NCI-H524 (cell line): ENCODE results near the gene DDX60.

ENCODE experiments used
- DNase-seq, 2 experiments: peaks; one replicate each; lab custom pipeline; 2025; lab: John Stamatoyannopoulos, UW

The DDX60 gene, protein sequence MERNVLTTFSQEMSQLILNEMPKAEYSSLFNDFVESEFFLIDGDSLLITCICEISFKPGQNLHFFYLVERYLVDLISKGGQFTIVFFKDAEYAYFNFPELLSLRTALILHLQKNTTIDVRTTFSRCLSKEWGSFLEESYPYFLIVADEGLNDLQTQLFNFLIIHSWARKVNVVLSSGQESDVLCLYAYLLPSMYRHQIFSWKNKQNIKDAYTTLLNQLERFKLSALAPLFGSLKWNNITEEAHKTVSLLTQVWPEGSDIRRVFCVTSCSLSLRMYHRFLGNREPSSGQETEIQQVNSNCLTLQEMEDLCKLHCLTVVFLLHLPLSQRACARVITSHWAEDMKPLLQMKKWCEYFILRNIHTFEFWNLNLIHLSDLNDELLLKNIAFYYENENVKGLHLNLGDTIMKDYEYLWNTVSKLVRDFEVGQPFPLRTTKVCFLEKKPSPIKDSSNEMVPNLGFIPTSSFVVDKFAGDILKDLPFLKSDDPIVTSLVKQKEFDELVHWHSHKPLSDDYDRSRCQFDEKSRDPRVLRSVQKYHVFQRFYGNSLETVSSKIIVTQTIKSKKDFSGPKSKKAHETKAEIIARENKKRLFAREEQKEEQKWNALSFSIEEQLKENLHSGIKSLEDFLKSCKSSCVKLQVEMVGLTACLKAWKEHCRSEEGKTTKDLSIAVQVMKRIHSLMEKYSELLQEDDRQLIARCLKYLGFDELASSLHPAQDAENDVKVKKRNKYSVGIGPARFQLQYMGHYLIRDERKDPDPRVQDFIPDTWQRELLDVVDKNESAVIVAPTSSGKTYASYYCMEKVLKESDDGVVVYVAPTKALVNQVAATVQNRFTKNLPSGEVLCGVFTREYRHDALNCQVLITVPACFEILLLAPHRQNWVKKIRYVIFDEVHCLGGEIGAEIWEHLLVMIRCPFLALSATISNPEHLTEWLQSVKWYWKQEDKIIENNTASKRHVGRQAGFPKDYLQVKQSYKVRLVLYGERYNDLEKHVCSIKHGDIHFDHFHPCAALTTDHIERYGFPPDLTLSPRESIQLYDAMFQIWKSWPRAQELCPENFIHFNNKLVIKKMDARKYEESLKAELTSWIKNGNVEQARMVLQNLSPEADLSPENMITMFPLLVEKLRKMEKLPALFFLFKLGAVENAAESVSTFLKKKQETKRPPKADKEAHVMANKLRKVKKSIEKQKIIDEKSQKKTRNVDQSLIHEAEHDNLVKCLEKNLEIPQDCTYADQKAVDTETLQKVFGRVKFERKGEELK (N-terminal part only)

DNA sequence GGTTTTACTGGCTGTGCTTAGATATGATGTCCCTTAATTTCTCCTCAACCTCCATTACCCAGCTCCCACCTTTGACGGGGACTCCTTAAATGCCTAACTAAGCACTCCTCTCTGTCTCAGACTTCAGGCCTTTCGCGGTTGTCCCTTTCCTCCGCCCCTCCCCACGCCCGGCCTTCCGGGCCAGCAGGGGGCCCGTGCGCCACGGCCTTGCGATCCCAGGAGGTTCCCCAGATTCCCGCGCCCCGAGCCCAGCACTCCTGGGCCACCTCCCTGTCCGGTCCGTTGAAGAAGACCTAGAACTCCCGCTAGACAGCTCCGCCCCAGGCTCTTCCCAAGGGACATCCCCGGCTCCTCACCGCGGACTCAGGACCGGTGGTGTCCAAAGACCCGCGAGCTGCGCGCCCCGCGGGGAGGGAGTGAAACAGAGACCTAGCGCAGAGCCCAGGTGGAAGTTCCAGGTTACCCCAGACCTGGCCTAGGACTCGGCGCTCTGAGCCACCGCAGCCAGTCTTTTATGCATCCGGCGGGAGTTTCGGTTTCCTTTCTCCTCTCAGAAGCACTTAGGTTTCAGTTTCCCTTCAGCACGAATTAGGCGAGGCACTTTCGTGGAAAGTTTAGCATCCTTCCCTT lies at the start of gene DDX60:
TSS of gene DDX60 (minus strand) at position 487 of the 630 bp plus-strand sequence. CDS start 7,493 bp downstream, outside the sequence.
- peak in 1 of 2 experiments; percentile 36 for DNase-seq

DNA sequence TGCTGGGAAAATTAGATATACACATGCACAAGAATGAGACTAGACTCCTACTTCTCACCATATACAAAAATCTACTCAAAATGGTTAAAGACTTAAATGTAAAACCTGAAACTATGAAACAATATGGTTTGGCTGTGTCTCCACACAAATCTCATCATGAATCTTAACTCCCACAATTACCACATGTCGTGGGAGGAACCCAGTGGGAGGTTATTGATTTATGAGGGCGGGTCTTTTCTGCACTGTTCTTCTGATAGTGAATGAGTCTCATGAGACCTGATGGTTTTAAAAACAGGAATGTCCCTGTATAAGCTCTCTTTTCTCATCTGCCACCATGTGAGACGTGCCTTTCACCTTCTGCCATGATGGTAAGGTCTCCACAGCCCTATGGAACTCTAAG lies 48.5 kb upstream of the DDX60 start:
- no peak for DNase-seq

DNA sequence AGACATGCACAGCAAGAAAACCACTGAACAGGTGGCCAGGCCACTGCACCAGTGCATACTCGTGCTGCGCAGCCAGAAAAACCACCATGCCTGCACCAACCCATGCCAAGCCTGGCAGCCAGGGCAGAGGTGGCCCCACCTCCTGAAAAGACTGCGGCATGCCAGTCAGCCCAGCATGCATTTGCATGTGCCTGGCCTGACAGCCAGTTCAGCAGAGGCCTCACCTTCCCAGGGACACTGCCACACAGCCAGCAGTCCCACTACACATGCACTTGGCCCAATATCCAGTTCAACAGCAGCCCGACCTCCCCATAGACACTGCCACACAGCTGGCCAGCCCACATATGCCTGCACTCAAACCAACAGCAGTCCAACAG lies 43.5 kb upstream of the DDX60 start:
- DNase-seq = no peak

DNA sequence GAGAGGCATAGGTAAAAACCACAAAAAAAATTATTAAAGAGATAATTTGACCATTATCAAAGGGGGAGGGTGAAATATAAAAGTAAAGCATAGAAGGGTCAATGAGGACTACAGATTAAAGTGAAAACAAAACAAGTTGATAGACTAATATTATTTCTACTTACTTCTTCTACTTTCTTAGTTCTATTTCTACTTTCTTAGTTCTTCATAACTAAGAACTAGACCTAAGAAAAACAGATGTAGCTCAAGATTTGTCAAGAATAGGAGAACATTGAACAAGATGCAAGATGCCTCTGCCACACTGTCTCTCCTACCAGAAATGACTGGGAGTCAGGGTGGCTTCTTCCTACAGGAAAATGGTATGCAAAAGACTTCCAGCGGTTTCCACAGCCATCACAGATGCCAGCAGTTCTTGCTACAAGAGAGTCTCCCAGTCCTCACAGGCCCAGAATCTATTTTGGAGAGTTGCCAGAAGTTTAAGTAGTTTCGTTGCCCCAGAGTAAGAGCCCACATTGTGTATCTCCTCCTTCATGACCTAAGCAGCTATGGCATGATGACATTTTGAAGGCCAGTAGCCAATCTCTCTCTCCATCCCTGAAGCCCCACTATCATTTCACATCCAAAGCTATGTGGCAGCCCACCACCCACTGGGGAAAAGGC lies 42.9 kb upstream of the DDX60 start:
- DNase-seq = no peak

DNA sequence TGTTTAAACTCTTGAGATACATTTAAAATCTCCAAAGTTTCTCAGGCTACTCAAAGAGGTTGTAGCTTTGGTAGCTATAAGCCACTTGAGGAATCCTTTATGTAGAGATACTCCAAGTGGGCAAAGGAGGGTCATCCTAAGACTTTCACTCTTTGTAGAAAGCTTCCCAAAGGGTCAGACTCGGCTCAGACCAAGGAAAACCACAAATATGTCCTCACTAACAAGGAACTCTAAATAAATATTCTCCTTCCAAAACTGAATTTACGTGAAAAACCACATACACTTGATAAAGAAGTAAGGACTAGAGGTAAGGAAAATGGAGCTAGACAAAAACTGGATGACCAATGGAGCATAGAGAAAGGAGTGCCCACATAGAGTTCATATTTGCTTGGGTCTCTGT lies 41.7 kb upstream of the DDX60 start:
- DNase-seq = no peak

DNA sequence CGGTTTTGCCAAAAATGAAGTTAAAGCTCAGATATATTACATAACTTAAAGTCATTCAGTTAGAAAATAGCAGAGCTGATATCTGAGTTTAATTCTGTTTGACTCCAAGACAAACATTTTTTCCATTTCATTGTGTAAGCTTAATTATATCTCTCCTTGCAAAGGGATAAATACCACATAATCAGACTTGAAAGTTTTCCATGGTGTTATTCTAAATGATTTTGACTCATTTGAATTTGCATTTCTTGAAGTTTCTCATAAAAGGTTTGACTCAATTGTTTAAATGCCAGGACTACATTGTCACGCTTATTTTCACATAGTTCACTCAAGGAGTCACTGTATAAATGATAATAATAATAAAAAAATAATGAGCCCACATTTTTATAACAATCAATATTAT lies 39.4 kb upstream of the DDX60 start:
- DNase-seq = no peak

DNA sequence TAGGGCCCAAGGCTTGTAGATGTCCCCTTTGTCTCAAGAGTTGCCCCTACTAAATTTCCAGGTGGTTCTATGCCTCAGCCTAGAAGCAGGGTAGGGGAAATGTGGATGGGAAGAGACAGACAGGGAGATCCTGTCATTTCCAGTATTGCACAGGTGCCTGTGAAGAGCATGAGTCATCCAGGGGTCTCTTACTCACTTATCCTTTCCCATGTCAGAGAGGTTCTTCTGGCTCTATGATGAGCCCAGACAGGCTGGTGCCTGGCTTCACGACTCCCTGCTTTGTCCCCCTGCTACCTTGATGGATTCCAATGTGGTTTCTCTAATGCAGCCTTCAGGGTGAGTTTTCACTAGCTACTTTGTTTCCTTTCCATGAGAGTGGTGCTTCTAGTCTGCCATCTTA lies 35.2 kb upstream of the DDX60 start:
- DNase-seq = no peak

DNA sequence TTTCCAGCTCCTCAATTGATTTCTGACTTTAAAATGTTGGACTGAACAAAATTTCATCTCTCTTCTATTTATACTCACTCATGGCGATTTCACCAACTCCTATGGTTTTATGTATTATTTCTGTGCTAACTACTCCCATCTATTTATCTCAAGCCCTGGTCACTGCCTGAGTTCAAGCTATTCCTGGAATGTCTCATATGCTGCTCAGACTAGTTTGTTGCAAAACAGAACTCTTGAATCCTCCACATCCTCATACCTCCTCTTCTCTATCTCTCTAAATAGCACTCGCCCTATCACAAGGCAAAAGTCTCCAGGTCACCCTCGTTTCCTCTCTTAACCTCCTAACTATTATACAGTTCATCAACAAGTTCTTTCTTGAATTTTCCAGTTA lies 19.0 kb upstream of the DDX60 start:
- DNase-seq = no peak

DNA sequence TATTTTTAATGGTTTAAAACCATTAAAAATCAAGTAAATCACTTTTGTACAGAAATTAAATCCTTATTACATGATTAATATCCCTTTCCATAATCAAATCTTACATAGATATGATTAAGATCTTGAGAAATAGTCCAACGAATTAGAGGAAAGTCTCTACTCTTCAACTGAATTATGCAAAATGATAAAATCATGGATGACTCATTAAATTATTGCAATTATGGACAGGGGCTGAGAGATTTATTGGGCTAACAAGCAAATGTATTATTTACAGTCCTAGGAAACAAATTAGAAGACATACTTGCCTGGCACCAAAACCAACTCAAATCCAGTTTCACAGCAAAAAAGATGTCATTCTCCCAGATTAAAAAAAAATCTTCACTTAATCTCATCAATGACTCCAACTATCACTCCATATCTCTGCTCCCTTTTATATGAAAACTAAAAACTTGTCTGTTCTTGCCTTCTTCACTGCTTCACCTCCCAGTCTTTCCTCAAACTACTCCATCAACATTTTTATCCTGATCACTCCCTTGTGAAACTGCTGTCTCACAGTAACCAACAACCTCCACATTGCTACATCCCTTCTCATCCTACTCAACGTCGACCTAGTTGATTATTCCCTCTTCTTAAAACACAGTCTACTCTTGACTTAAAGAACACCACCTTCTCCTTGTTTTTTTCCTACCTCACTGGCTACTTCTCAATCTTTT lies 18.4 kb upstream of the DDX60 start:
- no peak for DNase-seq

DNA sequence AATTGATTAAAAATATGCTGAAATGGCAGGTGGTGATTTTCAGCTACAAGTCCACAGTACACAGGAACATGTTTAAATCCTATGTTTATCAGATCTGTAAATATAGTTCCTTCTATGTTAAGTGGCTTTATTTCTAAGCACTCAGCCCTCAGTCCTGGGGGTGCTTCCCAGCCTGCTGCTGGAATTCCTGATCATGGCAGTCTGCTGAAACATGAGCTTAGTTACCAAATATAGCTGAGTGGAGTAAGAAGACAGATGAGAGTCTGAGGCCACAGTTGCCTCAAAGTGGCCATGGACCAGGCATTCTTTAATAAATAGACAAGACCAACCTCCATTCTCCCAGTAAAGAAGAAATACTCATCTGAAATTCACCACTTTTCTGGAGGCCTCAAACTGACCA lies 17.1 kb upstream of the DDX60 start:
- DNase-seq = peak in 1 of 2 experiments; percentile 2

DNA sequence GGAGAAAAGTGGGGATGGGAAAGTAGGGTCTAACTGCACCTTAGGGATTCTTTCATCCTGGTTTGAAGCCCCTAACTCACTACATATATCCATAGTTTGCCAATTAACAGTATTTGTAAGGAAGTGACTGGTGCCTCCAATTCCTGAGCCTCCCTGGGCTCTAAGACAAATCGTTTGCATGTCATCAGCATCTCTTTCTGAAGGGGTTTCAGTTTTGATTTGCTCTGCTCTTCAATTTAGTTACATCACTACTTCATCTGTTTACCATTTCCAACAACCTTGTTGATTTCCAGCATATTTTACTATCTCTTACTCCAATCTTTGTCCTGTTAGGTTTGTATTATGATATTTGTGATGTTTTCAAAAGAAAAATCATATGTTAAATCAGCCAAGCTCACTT lies 15.5 kb upstream of the DDX60 start:
- no peak for DNase-seq

DNA sequence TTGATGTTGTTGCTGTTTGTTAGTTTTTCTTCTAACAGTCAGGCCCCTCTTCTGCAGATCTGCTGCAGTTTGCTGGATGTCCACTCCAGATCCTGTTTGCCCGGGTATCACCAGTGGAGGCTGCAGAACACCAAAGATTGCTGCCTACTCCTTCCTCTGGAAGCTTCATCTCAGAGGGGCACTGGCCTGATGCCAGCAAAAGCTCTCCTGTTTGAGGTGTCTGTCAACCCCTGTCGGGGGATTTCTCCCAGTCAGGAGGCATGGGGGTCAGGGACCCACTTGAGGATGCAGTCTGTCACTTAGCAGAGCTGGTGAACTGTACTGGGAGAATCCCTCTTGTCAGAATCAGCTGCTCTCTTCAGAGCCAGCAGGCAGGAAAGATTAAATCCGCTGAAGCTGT lies 12.0 kb upstream of the DDX60 start:
- peak; percentile 25 to 82 for DNase-seq

DNA sequence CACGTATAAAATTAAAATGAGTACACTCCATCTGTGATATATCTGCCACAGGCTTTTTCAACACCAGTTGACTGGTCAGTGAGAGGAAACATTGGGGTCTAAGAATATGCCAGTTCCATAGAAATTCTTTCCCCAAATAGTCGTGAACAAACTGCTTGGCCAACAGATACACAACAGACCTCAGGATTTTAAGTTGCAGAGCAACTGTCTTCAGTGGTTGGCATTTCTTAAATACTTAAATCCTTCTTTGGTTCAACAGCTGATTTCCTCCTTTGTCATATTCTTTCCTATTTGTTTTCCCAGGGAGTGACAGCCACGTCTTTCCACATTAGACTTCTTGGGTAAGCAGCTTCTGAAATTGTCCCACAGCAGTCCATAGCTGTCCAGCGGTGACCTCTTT lies 7.0 kb upstream of the DDX60 start:
- DNase-seq = no peak

DNA sequence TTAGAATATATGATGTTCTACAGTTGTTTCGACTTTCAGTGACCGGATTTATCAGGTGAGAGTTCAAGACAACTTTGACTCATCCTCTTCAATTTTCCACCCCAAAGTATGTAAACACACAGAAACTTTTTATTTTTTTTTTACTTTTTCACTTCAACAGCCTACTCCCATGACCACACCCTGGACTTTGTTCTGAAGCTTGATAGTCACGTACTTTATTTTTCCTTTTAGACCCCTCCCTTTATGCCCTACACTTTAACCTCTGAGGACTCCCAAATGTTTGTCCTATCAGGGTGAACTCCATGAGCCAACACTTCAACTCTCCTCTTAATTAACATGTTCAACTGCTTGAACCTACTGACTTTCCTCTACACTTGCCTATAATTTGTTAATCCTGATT lies 2.5 kb upstream of the DDX60 start:
- DNase-seq = no peak

DNA sequence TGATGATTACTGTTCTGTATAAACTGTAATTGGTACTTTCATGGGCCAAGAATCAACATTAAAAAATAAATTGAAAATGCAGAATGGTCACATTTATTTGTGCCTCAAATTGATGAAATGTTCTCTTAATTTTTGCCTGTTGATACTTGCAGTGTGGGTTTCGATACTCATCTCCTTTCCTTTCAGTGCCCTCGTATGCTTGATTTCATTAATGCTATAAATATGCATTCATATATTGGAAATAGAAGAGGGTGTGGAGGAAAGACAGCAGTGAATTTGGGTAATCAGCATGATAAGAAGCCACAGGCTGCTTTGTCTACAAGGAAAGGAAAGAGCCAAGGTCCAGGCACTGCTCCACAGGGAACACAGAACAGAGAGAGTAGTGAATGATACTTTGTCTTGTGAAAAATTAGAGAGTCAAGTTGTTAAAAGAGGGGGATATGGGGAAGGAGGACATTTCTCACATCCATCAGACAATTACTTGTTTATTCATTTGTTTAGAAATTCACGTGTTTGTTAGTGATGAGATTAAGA lies 1.0 kb upstream of the DDX60 start:
- DNase-seq = no peak

DNA sequence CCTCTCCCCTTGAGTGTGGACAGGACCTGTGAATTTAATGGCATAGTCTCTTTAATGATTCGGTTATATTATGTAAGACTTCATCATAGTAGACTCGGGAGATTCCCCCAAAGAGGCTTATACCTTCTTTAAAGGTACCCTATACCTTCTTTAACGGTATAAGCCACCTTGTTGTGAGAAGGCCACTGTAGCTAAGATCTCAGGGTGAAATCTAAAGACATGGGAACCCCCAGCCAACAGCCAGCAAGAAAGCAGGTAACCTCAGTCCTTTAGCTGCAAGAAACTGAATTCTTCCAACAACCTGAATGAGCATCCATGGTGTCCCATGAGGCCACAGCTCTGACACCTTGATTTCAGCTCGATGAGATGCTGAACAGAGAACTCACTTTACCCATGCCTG lies 931 bp downstream of the DDX60 start:
- DNase-seq = no peak

DNA sequence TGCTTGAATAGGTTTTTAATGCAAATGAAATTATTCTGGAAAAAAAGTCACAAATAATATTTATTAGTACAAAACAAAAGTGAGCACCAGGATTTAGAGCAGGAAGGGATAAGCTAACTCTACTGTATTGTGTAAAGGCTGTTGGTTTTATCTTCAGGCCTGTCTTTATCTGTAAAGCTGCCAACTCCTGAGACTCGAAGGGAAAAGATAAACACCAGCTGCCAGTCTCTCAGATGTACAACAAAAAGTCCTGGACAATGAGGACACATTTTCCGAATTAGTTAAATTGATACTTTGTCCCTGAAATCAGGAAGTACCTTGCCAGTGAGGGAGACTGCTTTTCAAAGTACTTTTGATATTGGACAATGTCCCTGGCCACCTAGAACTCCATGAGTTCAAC lies 8.8 kb downstream of the DDX60 start:
- DNase-seq = peak in 1 of 2 experiments; percentile 17

DNA sequence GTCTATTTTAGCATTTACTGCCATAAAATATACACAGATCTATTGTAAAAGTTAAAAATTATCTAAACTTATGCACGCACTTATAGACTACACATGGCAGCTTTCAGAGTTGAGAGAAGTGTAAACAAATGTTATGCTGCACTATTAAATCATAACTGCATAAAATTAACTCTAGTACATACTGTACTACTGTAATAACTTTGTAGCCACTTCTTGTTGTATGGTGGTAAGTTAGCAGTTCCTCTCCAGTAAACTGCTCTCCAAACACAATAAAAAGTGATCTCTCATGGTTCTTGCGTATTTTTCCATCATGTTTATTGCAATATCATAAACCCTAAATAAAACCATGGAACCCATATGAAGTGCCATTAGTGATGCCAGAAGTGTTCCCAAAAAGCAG lies 9.6 kb downstream of the DDX60 start:
- DNase-seq = no peak

DNA sequence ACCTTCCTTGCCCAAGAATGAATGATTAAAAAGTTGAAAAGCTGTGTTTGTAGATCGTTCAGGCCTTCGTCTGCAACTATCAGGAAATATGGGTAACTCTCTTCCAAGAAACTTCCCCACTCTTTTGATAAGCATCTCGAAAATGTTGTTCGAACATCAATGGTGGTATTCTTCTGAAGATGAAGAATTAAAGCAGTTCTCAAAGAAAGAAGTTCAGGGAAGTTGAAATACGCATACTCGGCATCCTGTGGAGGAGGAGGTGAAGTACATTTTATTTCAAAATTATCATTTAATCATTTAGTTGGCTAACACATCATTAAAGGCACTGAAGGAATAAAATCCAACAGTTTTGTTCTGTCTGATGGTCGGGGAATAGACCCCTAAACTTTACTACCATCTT lies 12.1 kb downstream of the DDX60 start:
- no peak for DNase-seq

DNA sequence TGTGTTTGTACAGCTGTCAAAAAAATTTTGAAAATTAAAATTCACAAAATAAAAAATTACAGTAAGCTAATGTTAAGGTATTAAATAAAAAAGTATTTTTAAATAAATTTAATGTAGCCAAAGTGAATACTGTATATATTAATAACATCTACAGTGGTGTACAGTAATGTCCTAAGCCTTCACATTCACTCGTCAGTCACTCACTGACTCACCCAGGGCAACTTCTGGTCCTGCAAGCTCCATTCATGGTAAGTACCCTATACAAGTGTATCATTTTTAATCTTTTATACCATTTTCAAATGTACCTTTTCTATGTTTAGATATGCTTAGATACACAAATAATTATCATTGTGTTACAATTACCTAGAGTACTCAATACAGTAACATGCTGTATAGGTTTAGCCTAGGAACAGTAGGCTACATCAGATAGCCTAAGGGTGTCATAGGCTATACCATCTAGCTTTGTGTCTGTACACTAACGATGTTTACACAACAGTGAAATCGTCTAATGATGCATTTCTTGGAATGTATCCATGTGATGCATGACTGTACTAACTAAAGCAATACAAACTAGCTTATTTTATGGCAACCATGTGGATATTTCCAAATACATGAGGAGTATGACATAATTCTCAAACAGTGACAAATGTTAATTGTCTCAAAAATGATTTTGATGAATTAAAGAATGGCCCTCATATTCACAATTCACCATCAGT lies 13.7 kb downstream of the DDX60 start:
- no peak for DNase-seq
